Fibroblast of peridontal ligament (primary cell): ENCODE data around the gene IL36B.

Source experiments
- DNase-seq: peaks from one replicate; pipeline ENCODE4 v3.0.0-alpha.2; 2010; ENCODE audit errors: extremely low read depth

Gene IL36B

GRCh38 chr2:113011108-113011507 is 41.6 kb downstream of the IL36B start:
- DNase-seq = no peak

GRCh38 chr2:113010088-113010487 is 42.6 kb downstream of the IL36B start:
- DNase-seq = no peak

- no peak for DNase-seq
Measured at GRCh38 chr2:113009622-113010021, 43.0 kb downstream of the IL36B start.

- no peak for DNase-seq
Measured at GRCh38 chr2:113007250-113007649, 45.4 kb downstream of the IL36B start.

GRCh38 chr2:113005030-113005509 is 47.6 kb downstream of the IL36B start, which contains the start of gene IL36A:
Gene IL36A (plus strand): TSS chr2:113005459. CDS start chr2:113005872, 413 bp downstream.
- DNase-seq = no peak

GRCh38 chr2:113002677-113003076 is 50.0 kb downstream of the IL36B start:
- no peak for DNase-seq

- DNase-seq = no peak
Measured at GRCh38 chr2:113000436-113000835, 52.2 kb downstream of the IL36B start.

GRCh38 chr2:112997151-112997550 is 55.5 kb downstream of the IL36B start:
- no peak for DNase-seq

- no peak for DNase-seq
Measured at GRCh38 chr2:112996635-112997034, 56.0 kb downstream of the IL36B start.

GRCh38 chr2:112995346-112995920 is 57.2 kb downstream of the IL36B start:
- DNase-seq = no peak

- no peak for DNase-seq
Measured at GRCh38 chr2:112994648-112995047, 58.0 kb downstream of the IL36B start.

- no peak for DNase-seq
Measured at GRCh38 chr2:112993831-112994230, 58.8 kb downstream of the IL36B start.

GRCh38 chr2:112989611-112990010 is 63.1 kb downstream of the IL36B start:
- DNase-seq = no peak

- DNase-seq = no peak
Measured at GRCh38 chr2:112985090-112985489, 67.6 kb downstream of the IL36B start.

- DNase-seq = no peak
Measured at GRCh38 chr2:112980537-112980936, 72.1 kb downstream of the IL36B start.

- DNase-seq = no peak
Measured at GRCh38 chr2:112979731-112980130, 72.9 kb downstream of the IL36B start.

GRCh38 chr2:112977559-112978056 is 75.1 kb downstream of the IL36B start, which contains the start of gene IL36G:
Gene IL36G (plus strand): TSS chr2:112978006. CDS start chr2:112978639, 633 bp downstream.
- DNase-seq = no peak
